Measurements from ENCODE around the gene SYNE1.

DNA sequence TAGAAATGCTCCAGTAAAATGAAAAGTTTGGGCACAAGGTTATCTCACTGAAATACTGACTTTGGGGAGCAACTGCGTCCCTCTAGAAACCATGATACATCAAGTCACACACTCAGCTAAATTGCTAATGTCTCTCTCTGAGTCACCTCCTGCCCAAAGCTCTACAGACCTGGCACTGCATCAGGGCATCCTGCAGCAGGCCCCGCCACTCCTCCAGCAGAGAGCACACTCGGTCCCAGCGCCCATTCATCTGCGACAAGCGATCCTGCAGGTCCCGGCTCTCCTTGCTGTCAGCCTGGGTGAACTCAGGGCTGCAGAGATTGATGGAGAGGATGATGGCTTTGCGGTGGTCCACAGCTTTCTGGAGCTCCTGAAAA is 500.7 kb downstream of the SYNE1 start:
- TF ChIP-seq, protein P1, sequence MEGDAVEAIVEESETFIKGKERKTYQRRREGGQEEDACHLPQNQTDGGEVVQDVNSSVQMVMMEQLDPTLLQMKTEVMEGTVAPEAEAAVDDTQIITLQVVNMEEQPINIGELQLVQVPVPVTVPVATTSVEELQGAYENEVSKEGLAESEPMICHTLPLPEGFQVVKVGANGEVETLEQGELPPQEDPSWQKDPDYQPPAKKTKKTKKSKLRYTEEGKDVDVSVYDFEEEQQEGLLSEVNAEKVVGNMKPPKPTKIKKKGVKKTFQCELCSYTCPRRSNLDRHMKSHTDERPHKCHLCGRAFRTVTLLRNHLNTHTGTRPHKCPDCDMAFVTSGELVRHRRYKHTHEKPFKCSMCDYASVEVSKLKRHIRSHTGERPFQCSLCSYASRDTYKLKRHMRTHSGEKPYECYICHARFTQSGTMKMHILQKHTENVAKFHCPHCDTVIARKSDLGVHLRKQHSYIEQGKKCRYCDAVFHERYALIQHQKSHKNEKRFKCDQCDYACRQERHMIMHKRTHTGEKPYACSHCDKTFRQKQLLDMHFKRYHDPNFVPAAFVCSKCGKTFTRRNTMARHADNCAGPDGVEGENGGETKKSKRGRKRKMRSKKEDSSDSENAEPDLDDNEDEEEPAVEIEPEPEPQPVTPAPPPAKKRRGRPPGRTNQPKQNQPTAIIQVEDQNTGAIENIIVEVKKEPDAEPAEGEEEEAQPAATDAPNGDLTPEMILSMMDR (IDR thresholded peaks at IDR 0.05; ENCODE audit: poor library complexity), result no peak
- TF ChIP-seq EZH2 (IDR thresholded peaks at IDR 0.05; ENCODE audit: borderline replicate concordance) (no peak), EZH2phosphoT487 (IDR thresholded peaks at IDR 0.05; ENCODE audit: low read depth, severe bottlenecking, unreplicated experiment) (no peak)
